ENCODE measurements around the gene OGA. TPM values are rescaled to one million over a fixed set of nuclear protein-coding genes. Genes with fewer than 3 reads are reported as not detected.
A peak's percentile ranks its signal among the peaks of the same experiment; 100 is the strongest.

Gene OGA
- total and polyA plus RNA-seq, 9 of the 15 experiments (the other 6 are each of a cell fraction or from before 2014, with no cell fraction given): 13.5 to 73.5 (median 59.5) TPM

DNA sequence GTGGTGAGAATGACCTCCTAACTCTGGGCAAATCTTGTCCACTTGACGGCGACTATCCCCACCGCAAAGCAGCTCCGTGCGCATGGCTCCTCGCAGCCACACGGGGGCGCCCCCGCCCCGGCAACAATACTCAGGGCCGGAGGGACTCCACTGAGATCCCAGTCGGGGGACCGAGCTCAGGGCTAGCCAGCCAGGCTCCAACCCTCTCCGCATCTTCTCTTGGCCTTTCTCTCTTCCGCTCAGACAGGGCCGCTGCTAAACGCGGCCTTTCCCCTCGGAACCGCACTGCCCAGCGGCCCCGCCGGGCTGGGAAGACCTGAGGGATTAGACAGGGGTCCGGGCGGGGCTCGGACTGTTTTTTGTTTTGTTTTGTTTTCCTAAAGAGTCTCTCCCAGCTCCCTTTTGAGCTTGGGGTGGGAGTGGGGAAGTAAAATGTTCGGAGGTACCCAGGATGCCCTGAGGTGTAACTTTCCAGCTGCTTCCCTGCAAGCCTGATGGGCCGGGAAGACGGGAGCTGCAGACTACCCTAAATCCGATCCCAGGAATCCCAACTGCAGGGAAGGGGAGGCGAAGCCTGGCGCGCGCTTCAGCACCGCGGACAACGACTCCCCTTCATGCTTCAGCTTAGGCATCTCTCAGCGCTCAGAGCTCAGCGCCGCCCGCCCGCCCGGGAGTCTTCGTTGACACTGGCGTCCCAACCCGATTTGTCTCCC is 22.7 kb upstream of the OGA start (continued):
- TF ChIP-seq, protein P1, sequence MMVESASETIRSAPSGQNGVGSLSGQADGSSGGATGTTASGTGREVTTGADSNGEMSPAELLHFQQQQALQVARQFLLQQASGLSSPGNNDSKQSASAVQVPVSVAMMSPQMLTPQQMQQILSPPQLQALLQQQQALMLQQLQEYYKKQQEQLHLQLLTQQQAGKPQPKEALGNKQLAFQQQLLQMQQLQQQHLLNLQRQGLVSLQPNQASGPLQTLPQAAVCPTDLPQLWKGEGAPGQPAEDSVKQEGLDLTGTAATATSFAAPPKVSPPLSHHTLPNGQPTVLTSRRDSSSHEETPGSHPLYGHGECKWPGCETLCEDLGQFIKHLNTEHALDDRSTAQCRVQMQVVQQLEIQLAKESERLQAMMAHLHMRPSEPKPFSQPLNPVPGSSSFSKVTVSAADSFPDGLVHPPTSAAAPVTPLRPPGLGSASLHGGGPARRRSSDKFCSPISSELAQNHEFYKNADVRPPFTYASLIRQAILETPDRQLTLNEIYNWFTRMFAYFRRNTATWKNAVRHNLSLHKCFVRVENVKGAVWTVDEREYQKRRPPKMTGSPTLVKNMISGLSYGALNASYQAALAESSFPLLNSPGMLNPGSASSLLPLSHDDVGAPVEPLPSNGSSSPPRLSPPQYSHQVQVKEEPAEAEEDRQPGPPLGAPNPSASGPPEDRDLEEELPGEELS (CRISPR knock-in tag; IDR thresholded peaks at IDR 0.05; ENCODE audit: borderline replicate concordance): no peak
- TF ChIP-seq TAL1 (IDR thresholded peaks at IDR 0.05) (no peak), EWSR1 (IDR thresholded peaks at IDR 0.05; ENCODE audit: borderline replicate concordance, low read depth, partially characterized antibody) (no peak), SAP30 (IDR thresholded peaks at IDR 0.05; ENCODE audit: borderline replicate concordance, insufficient read depth, low read depth, low read length, poor library complexity, severe bottlenecking) (no peak), SRSF1 (IDR thresholded peaks at IDR 0.05; ENCODE audit: low read depth, low read length) (no peak), JUNB (CRISPR knock-in tag; conservative IDR thresholded peaks at IDR 0.05) (no peak), HNRNPUL1 (IDR thresholded peaks at IDR 0.05; ENCODE audit: low read length) (no peak), ZNF23 (CRISPR knock-in tag; IDR thresholded peaks at IDR 0.05) (no peak), SPI1 (IDR thresholded peaks at IDR 0.05; ENCODE audit: borderline replicate concordance, low read depth, low read length) (no peak), MYNN (IDR thresholded peaks at IDR 0.05) (no peak), MYNN (CRISPR knock-in tag; IDR thresholded peaks at IDR 0.05) (no peak), MCM2 (IDR thresholded peaks at IDR 0.05; ENCODE audit: low read depth) (no peak), ZC3H8 (IDR thresholded peaks at IDR 0.05) (no peak), BMI1 (IDR thresholded peaks at IDR 0.05; ENCODE audit: low read length) (no peak), ZNF24 (IDR thresholded peaks at IDR 0.05) (no peak), SNIP1 (IDR thresholded peaks at IDR 0.05; ENCODE audit: low read depth) (no peak), ZNF764 (CRISPR knock-in tag; IDR thresholded peaks at IDR 0.05; ENCODE audit: low read depth) (no peak), KDM4B (IDR thresholded peaks at IDR 0.05; ENCODE audit: borderline replicate concordance in 2 of 2, low read depth in 1 of 2) (no peak), CBFB (CRISPR knock-in tag; IDR thresholded peaks at IDR 0.05) (no peak), YY1 (IDR thresholded peaks at IDR 0.05; ENCODE audit: borderline replicate concordance in 1 of 3, control insufficient read depth in 1 of 3, extremely low read depth in 1 of 3, insufficient read depth in 3 of 3, insufficient read length in 1 of 3, insufficient replicate concordance in 2 of 3, low read depth in 1 of 3, low read length in 2 of 3) (peak in 1 of 3 experiments; percentile 44), FIP1L1 (IDR thresholded peaks at IDR 0.05; ENCODE audit: low read depth, low read length, poor library complexity, severe bottlenecking) (no peak)
- TF ChIP-seq, protein P2, sequence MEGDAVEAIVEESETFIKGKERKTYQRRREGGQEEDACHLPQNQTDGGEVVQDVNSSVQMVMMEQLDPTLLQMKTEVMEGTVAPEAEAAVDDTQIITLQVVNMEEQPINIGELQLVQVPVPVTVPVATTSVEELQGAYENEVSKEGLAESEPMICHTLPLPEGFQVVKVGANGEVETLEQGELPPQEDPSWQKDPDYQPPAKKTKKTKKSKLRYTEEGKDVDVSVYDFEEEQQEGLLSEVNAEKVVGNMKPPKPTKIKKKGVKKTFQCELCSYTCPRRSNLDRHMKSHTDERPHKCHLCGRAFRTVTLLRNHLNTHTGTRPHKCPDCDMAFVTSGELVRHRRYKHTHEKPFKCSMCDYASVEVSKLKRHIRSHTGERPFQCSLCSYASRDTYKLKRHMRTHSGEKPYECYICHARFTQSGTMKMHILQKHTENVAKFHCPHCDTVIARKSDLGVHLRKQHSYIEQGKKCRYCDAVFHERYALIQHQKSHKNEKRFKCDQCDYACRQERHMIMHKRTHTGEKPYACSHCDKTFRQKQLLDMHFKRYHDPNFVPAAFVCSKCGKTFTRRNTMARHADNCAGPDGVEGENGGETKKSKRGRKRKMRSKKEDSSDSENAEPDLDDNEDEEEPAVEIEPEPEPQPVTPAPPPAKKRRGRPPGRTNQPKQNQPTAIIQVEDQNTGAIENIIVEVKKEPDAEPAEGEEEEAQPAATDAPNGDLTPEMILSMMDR (IDR thresholded peaks at IDR 0.05 in 2 of 3, conservative IDR thresholded peaks at IDR 0.05 in 1 of 3; ENCODE audit: insufficient read depth in 2 of 3, low read depth in 1 of 3, low read length in 3 of 3): peak; percentile 94 to 98 (median 95)
- TF ChIP-seq, protein P3, sequence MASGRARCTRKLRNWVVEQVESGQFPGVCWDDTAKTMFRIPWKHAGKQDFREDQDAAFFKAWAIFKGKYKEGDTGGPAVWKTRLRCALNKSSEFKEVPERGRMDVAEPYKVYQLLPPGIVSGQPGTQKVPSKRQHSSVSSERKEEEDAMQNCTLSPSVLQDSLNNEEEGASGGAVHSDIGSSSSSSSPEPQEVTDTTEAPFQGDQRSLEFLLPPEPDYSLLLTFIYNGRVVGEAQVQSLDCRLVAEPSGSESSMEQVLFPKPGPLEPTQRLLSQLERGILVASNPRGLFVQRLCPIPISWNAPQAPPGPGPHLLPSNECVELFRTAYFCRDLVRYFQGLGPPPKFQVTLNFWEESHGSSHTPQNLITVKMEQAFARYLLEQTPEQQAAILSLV (tag; IDR thresholded peaks at IDR 0.05): no peak
- TF ChIP-seq, protein P4, sequence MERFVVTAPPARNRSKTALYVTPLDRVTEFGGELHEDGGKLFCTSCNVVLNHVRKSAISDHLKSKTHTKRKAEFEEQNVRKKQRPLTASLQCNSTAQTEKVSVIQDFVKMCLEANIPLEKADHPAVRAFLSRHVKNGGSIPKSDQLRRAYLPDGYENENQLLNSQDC (CRISPR knock-in tag; IDR thresholded peaks at IDR 0.05): no peak

Data from K562 (cell line).